GM23338 (cell line): Measurements from ENCODE around the gene GRB14.

Experiments
- CREB1 ChIP-seq: fragments of 250-450 bp; sonication (Bioruptor Pico); IDR thresholded peaks from 2 replicates; pipeline ENCODE4 v1.5.0; 2020; ENCODE audit warnings: low read depth, mild to moderate bottlenecking, moderate library complexity
- CTCF ChIP-seq, 2 experiments: fragments of 200-600 bp in 1 of 2; sonication (generic) in 1 of 2; conservative IDR thresholded peaks; 2 replicates each; pipeline versions ENCODE4 v1.5.1 to v1.6.1; 2016 to 2017; ENCODE audit warnings: antibody characterized with exemption in 2 of 2, low read depth in 2 of 2, mild to moderate bottlenecking in 2 of 2, moderate library complexity in 1 of 2
- EZH2 ChIP-seq: fragments of 200-600 bp; sonication (generic); IDR thresholded peaks from one replicate; pipeline ENCODE4 v1.8.0; 2017; ENCODE audit warnings: antibody characterized with exemption, mild to moderate bottlenecking, low read depth; ENCODE audit not compliant: unreplicated experiment
- EZH2phosphoT487 ChIP-seq: fragments of 200-600 bp; sonication (generic); IDR thresholded peaks from one replicate; pipeline ENCODE4 v1.8.1; 2018; ENCODE audit warnings: antibody characterized with exemption; ENCODE audit not compliant: unreplicated experiment
- POLR2AphosphoS5 ChIP-seq: IDR thresholded peaks from 2 replicates; pipeline ENCODE4 v1.6.1; 2016; ENCODE audit warnings: antibody characterized with exemption, low read depth
- ZNF114 ChIP-seq: fragments of 250-450 bp; sonication (Bioruptor Pico); IDR thresholded peaks from 2 replicates; pipeline ENCODE4 v1.5.0; 2020; ENCODE audit warnings: mild to moderate bottlenecking, moderate library complexity
- ZNF331 ChIP-seq: fragments of 250-450 bp; sonication (Bioruptor Pico); IDR thresholded peaks from 2 replicates; pipeline ENCODE4 v1.5.0; 2020; ENCODE audit warnings: low read depth, mild to moderate bottlenecking, moderate library complexity

- TF ChIP-seq CTCF (conservative IDR thresholded peaks at IDR 0.05; ENCODE audit: low read depth in 2 of 2): no peak
- no peak for TF ChIP-seq CREB1 (CRISPR knock-in tag)
- no peak for TF ChIP-seq POLR2AphosphoS5
- TF ChIP-seq ZNF331 (CRISPR knock-in tag): no peak
- TF ChIP-seq EZH2: no peak
- TF ChIP-seq ZNF114 (CRISPR knock-in tag): no peak
- TF ChIP-seq EZH2phosphoT487: no peak
These were observed 143.1 kb downstream of the GRB14 start for GRCh38 chr2:164478205-164478604.
